ENCODE data around the gene ZNF662. TPM values are rescaled to one million over a fixed set of nuclear protein-coding genes. Genes with fewer than 3 reads are reported as not detected.

The ZNF662 gene
- total RNA-seq, 1 experiment from 2014 or later = 13.4 TPM

GRCh38 chr3:42876940-42877720 lies 28.8 kb upstream of the ZNF662 start:
- Histone ChIP-seq H3K4me1 (peaks cover 5% of the 10 kb centered on the region; the same call in 1 of the 2 replicates), H3K36me3 (ENCODE audit: control insufficient read depth, insufficient read depth, low read length) (no peaks in the 10 kb centered on the region), H3K27me3 (replicated peaks; ENCODE audit: control insufficient read depth, insufficient read depth, low read length) (no peaks in the 10 kb centered on the region), H3K4me3 (ENCODE audit: low read depth, low read length) (no peak overlapping the region), H3K9me3 (no peaks in the 10 kb centered on the region)
- peaks cover 5% of the 10 kb centered on the region for H3K4me1 Mint-ChIP-seq (ENCODE audit: low read depth, unreplicated experiment)
- no peaks in the 10 kb centered on the region for H3K9me3 Mint-ChIP-seq (ENCODE audit: unreplicated experiment)
- DNase-seq = no peak
- no TSS peak for BruUV-seq (replicated peaks)
- intact Hi-C loops (cut with micrococcal nuclease; ENCODE audit: unreplicated experiment) = no loop called here
- TF ChIP-seq, protein P1, sequence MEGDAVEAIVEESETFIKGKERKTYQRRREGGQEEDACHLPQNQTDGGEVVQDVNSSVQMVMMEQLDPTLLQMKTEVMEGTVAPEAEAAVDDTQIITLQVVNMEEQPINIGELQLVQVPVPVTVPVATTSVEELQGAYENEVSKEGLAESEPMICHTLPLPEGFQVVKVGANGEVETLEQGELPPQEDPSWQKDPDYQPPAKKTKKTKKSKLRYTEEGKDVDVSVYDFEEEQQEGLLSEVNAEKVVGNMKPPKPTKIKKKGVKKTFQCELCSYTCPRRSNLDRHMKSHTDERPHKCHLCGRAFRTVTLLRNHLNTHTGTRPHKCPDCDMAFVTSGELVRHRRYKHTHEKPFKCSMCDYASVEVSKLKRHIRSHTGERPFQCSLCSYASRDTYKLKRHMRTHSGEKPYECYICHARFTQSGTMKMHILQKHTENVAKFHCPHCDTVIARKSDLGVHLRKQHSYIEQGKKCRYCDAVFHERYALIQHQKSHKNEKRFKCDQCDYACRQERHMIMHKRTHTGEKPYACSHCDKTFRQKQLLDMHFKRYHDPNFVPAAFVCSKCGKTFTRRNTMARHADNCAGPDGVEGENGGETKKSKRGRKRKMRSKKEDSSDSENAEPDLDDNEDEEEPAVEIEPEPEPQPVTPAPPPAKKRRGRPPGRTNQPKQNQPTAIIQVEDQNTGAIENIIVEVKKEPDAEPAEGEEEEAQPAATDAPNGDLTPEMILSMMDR (IDR thresholded peaks at IDR 0.05; ENCODE audit: insufficient read depth in 1 of 2, low read depth in 1 of 2, low read length in 1 of 2, severe bottlenecking in 1 of 2, unreplicated experiment in 1 of 2) = no peak
- H3K4me3 Mint-ChIP-seq (ENCODE audit: unreplicated experiment) = no peak overlapping the region
- ChIA-PET CTCF (interaction anchor here (0.6 kb wide), 1 partner anchor 95 kb away, joined by 4 read pairs; no protein-coding TSS in a partner anchor), POLR2A (no interaction called here)
- H3K36me3 Mint-ChIP-seq (ENCODE audit: insufficient read depth, unreplicated experiment) = no peaks in the 10 kb centered on the region
- H3K27me3 Mint-ChIP-seq (ENCODE audit: insufficient read depth, unreplicated experiment) = peaks cover 4% of the 10 kb centered on the region
- H3K27ac Mint-ChIP-seq (ENCODE audit: unreplicated experiment) = no peak overlapping the region

- H3K27me3 Mint-ChIP-seq (ENCODE audit: insufficient read depth, unreplicated experiment) = no peaks in the 10 kb centered on the region
Observed at GRCh38 chr3:42877881-42878280, 28.1 kb upstream of the ZNF662 start.

DNA sequence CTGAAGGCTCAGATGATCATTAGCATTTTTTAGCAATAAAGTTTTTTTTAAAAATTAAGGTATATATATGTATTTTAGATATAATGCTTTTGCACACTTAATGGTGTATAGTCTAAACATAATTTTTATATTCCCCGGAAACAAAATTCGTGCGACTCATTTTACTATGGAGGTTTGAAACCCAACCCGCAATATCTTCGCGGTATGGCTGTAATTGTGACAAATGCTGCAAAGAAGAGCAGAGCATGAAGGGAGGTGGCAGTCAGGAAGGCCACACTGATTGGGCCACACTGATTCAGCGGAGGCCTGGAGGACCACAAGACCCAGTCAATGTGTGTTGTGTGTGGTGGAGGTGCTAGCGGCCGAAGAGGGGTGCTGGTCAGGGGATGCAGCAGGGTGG lies 25.8 kb upstream of the ZNF662 start:
- peaks cover 5% of the 10 kb centered on the region for H3K4me1 Mint-ChIP-seq (ENCODE audit: low read depth, unreplicated experiment)
- H3K4me3 ChIP-seq (ENCODE audit: low read depth, low read length) = no peak overlapping the region; the same call in 1 of the 2 replicates

More at GRCh38 chr3:42877881-42878280, 28.1 kb upstream of the ZNF662 start:
- no peaks in the 10 kb centered on the region for H3K9me3 Mint-ChIP-seq (ENCODE audit: unreplicated experiment)
- no peak overlapping the region for H3K4me3 Mint-ChIP-seq (ENCODE audit: unreplicated experiment)
- Histone ChIP-seq H3K36me3 (ENCODE audit: control insufficient read depth, insufficient read depth, low read length) (no peaks in the 10 kb centered on the region), H3K4me1 (peaks cover 5% of the 10 kb centered on the region; the same call in 1 of the 2 replicates), H3K27me3 (replicated peaks; ENCODE audit: control insufficient read depth, insufficient read depth, low read length) (no peaks in the 10 kb centered on the region), H3K9me3 (no peaks in the 10 kb centered on the region), H3K4me3 (ENCODE audit: low read depth, low read length) (no peak overlapping the region)
- H3K4me1 Mint-ChIP-seq (ENCODE audit: low read depth, unreplicated experiment) = peaks cover 5% of the 10 kb centered on the region
- H3K36me3 Mint-ChIP-seq (ENCODE audit: insufficient read depth, unreplicated experiment) = no peaks in the 10 kb centered on the region
- POLR2A ChIA-PET = no interaction called here
- no peak overlapping the region for H3K27ac Mint-ChIP-seq (ENCODE audit: unreplicated experiment)
- TF ChIP-seq, protein P1 (IDR thresholded peaks at IDR 0.05; ENCODE audit: insufficient read depth in 1 of 2, low read depth in 1 of 2, low read length in 1 of 2, severe bottlenecking in 1 of 2, unreplicated experiment in 1 of 2) = no peak
- DNase-seq = no peak
- CTCF ChIA-PET = no interaction called here
- intact Hi-C loops (cut with micrococcal nuclease; ENCODE audit: unreplicated experiment) = no loop called here
- no TSS peak for BruUV-seq (replicated peaks)

More for the DNA sequence above, 25.8 kb upstream of the ZNF662 start:
- BruUV-seq (replicated peaks) = no TSS peak
- Mint-ChIP-seq H3K4me3 (ENCODE audit: unreplicated experiment) (peak overlapping the region; percentile 73), H3K27ac (ENCODE audit: unreplicated experiment) (peak overlapping the region; percentile 16), H3K36me3 (ENCODE audit: insufficient read depth, unreplicated experiment) (no peaks in the 10 kb centered on the region), H3K27me3 (ENCODE audit: insufficient read depth, unreplicated experiment) (no peaks in the 10 kb centered on the region), H3K9me3 (ENCODE audit: unreplicated experiment) (no peaks in the 10 kb centered on the region)
- Histone ChIP-seq H3K4me1 (peaks cover 5% of the 10 kb centered on the region; the same call in 1 of the 2 replicates), H3K9me3 (no peaks in the 10 kb centered on the region), H3K36me3 (ENCODE audit: control insufficient read depth, insufficient read depth, low read length) (no peaks in the 10 kb centered on the region), H3K27me3 (replicated peaks; ENCODE audit: control insufficient read depth, insufficient read depth, low read length) (no peaks in the 10 kb centered on the region)
- TF ChIP-seq, protein P1 (IDR thresholded peaks at IDR 0.05; ENCODE audit: insufficient read depth in 1 of 2, low read depth in 1 of 2, low read length in 1 of 2, severe bottlenecking in 1 of 2, unreplicated experiment in 1 of 2) = no peak
- ChIA-PET POLR2A (no interaction called here), CTCF (no interaction called here)
- intact Hi-C loops (cut with micrococcal nuclease; ENCODE audit: unreplicated experiment) = loop anchor here (2.0 kb wide), 1 partner anchor 41 kb away; no protein-coding TSS in a partner anchor
- DNase-seq = no peak
